ENCODE data around the gene LRRC8C.

Gene LRRC8C

DNA sequence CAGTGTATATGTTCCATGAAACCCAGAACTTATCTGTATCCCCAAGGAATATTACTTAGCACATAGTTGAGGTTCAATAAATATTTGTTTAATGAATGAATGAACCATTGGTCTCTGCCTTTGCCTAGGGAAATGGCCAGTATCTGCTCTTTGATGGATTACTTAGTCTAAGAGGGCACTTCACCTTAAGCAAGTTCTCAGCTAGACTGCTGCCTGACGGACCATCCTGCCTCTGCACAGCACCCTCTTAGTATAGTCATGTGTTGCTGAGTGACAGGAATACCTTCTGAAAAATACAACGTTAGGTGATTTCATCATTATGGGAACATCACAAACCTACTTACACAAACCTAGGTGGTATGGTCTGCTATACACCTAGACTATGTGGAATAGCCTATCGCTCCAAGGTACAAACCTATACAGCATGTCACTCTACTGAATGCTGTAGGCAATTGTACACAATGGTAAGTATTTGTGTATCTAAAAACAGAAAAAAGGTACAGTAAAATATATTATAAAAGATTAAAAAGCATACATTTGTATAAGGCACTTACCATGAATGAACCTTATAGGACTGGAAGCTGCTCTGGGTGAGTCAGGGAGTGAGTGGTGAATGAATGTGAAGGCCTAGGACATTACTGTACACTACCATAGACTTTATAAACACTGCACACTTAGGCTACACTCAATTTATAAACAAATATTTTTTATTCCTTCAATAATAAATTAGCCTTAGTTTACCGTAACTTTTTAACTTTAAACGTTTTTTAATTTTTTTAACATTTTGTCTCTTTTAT, 104.2 kb downstream of the LRRC8C start:
- peak; percentile 25 for DNase-seq

DNA sequence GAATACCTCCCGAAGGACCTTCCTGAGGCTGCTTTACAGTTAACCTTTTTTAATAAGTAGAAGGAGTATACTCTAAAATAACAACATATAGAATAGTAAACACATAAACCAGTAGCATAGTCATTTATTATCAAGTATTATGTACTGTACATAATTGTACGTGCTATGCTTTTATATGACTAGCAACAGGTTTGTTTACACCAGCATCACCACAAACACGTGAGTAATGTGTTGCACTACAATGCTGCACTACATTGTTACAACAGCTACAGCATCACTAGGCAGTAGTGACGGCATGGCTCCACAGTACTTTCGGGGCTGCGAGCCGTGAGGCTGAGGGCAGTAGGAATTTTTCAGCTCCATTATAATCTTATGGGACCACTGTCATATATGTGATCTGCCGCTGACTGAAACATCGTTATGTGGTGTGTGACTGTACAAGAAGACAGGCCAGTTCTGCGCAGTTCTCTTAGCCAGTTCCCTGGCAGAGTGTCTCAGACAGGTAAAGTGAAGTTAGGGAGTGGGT, 105.1 kb downstream of the LRRC8C start:
- no peak for DNase-seq

DNA sequence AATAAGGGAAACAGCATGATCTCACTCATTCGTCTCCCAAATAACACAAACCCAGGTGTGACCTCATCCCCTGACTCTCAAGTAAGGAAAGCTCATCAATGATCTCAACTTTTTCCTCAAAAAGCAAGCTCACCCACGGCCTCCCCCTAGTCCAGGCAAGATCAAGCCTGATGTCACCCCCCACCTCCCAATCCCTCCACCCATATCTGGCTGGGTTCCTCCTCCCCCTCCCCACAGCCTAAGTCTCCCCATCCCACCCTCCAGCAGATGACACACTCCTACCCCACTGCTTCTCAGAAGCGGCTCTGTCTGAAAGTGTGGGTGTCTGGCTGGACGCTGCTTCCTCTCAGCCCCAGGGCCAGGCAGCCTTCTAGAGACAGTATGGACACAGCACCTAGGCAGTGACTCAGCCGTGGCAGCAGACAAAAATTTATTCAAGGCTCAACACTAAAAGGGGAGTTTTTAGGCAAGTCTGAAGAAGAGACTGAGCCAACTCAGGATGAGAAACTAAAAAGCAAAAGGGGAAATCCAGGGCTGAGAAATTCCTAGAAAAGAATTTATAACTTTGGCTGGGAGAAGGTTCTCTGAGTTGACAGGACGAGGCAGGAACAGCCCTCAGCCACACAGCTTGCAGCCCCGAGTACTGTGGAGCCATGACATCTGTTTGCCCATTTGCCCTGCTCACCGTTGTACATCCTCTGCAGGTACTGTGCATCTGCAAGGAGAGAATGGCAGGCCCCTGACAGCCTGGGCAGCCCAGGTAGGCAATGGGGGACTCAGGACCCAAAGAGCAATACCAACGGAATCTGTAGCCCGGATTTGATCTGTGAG, 106.3 kb downstream of the LRRC8C start:
- DNase-seq = no peak

DNA sequence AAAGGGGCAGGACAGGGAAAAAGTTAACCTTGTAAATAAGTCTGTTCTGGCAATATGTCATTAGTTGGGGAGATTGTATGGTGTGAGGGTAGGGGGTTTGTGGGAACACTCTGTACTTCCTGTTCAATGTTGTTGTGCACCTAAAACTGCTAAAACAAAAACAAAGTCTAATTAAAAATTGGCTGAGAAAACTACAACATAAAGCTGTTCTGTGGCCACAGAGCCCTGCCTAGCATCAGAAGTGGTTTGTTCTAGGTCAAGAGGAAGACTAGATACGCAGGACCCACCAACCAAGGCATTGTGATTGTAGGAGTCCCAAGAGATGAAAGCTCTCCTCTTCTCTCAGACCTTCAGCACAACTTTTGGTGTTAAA, 106.9 kb downstream of the LRRC8C start:
- DNase-seq = no peak

DNA sequence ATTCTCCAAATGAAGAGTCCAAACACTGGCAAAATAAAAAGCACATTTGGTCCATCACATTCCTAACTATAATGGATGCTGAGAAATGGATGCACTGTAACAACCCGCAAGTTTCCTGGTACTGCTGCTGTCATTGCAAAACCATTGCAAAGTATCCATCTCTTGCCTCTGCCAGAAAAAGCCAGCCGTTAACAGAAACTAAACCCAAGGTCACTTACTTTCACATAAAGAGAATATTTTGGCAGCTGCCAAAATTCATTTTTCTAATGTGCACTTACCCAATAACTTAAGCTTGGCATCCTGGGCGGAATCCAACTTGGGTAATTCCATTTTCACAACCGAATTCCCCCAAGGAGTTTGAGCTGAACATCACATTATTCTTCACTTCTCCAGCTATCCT, 110.9 kb downstream of the LRRC8C start:
- DNase-seq = no peak

DNA sequence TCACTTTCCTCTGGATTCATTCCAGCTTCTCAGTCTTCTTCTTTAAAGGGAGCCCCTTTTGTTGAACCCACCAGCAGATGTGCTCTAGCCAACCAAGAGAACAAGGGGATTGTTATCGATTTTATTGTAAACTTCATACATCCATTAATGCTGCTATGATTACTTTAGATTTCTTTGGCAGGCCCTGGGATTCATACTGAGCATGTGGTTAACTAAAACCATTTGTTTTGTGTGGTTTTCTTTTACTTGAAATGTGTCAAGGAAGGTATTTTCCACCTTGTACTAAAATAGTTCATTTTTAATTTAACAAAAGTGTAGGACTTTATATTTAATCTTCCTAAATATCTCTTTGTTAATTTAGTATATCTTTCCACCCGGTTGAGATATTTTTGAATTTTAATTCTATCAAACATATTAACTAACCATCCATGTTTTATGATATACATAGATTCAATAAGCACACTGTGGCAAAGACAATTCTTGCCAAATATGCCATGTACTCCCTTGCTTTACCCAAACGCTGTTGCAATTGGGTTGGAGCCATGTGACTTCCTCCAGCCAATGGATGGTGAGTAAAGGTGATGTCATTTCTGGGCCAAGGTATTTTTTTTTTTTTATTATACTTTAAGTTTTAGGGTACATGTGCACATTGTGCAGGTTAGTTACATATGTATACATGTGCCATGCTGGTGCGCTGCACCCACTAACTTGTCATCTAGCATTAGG, 113.7 kb downstream of the LRRC8C start:
- DNase-seq = no peak

DNA sequence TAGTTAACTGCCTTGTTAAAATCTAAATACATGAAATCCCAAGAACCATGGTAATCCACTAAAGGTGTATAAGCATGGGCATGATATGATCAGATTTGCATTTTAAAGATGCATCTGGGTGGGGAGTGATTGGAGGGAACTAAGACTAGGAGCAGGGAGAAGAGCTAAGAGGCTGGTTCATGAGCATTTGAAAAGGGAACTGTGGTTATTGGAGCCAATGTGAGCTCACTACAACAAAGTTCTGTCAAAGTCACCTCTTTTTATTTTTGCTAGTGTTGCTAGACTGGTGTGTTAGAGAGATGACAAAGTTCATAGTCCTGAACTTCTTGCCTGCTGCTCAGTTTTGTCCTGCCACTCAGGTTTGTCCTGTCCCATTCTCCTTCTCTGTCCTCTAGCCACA, 120.8 kb downstream of the LRRC8C start:
- DNase-seq = no peak

DNA sequence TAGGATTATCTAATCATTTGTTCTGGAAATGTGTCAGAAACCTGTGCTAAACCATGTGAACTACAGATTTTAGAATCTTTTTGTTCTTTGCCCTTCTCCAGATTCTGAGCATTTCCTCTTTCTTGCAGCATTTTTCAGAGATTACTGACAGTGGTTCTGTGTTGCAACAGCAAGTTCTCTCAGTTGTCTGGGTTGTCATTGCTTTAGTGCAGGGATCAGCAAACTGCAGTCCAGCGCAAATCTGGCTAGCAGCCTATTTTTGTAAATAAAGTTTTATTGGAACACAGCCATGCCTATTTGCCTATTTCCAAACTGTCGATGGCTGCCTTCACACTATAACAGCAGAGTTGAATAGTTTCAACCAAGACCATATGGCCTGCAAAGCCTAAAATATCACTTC, 121.6 kb downstream of the LRRC8C start:
- peak; percentile 14 for DNase-seq

DNA sequence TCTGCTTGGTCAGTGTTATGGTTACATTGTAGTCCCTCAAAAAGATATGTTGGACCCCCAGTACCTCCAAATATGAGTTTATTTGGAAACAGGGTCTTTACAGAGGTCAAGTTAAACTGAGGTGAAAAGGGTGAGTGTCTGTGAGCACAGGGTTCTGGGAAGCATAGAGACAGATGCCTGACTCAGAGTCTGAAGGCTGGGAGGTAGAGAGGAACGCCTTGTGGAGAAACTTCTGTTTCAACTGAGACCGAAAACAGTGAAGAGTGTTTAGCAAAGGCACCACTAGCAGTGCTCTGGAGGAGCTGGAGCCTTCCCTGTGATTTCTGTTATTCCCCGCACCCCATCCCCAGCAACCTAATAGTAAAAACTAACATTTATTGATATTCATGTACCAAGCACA, 122.7 kb downstream of the LRRC8C start:
- DNase-seq = no peak

DNA sequence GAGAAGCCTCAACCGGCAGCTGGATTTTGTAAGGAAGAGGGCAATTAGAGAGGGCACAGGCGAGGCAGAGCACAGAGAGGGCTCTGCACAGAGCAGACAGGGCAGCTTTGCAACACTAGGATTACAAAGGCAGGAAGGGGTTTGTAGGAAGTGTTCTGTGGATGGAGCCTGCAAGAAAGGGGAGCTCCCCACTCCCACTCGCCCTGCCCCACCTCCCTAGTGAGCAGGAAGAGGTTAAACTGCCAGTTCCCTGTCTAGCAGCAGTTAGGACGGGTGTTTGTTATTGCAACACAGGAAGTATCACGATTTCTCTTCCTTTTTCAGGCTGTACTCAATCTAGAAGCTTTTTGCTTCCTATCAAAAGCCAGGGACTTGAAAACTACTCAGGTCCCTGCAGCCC, 124.6 kb downstream of the LRRC8C start:
- DNase-seq = peak; percentile 11

DNA sequence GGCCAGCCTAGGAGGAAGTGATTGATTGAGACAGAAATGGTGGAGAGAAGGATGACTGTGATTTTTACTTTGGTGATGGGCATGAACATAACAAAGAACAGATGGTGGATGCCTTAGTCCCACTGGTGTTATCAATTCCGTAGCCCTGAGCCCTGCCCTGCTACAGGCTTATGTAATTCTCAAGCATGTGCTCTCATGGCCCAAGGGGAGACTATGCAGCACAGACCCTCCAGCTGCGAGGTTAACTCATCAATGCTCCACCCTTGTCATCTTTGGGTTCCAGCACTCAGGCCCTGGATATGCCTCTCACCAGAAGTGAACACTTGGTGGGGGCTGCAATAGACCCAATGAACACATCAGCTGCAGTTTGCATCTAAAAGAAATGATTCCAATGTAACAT, 125.2 kb downstream of the LRRC8C start:
- no peak for DNase-seq

DNA sequence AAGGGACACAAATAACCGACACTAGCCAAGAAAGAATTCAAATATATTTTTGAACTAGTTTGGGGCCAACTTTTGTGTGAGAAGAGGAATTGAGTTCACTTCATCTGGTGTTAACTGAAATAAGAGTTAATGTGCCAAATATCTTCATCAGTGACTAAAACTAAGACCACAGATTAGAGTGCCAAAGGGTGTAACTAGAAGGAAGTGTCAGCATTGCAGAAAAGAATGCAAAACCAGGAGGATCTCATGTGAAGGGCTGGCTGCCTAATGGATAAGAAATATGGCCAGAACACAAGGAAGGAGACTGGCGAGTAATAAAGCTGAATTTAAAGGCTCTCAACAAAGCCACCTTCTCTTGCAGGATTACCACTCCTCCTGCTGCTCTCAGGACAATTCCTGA, 126.1 kb downstream of the LRRC8C start:
- no peak for DNase-seq

DNA sequence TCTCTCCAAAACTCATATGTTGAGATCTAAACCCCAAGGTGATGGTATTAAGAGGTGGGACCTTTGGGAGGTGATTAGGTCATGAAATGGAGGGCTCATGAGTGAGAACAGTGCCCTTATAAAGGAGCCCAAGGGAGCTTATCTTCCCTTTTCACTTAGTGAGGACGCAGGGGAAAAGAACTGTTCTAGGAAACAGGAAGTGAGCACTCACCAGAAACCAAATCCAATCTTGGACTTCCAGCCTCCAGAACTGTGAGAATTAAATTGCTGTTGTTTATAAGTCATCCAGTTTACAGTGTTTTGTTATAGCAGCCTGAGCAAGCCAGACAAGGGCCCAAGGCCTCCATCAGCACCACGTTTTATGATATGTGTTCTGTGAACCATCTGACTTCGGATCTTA, 127.6 kb downstream of the LRRC8C start:
- no peak for DNase-seq

DNA sequence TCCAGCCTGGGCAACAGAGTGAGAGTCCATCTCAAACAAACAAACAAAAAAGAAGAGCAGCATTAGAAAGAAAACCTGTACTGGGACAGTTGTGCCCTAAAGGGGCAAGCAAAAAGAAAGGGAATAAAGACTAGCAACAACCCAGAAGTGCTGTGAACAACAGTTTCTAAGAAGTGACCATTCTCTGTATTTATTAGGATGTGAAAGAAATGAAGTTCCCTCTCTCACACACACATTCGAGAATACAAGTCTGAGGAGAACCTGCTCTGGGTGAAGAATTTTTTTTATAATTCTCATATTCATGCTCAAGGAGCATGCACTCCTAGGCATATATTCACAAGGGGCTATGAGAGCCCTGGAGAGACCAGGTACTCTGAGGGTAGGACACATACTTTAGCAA, 128.4 kb downstream of the LRRC8C start:
- no peak for DNase-seq

DNA sequence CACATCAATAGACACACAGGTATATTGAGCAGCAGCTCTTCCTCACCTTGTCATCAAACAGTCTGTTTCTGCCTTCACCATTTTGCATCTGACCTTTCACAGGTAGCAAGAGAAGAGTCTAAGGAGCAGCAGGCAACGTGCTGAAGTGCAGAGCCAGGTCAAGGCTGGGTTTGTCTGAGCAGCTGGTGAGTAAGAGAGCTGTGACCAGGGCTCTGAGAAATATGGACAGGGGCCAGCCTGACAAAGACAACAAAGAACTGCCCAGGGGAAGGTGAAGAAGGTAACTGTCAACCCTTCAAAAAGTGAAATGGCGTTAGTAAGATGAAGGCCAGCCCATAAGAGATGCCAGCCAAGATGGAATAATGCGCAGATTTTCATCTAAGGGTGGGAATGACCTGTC, 129.0 kb downstream of the LRRC8C start:
- no peak for DNase-seq

DNA sequence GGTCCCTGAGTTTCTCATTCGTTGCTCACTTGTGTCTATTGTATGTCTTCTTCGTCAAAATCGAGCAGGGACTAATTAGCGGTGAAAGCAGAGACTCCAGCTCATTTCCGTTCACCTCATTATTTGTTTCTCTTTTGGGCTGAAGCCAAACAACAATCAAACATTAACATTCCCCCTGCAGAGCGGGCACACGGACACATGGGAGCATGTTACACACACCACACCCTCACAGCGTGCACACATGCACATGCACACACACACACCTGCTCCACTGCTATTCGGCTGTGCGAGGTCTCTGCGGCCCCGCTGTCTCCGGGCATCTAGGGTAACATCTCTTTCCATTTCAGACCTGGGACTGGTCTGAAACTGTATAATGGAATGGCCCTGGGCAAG, 129.5 kb downstream of the LRRC8C start:
- DNase-seq = no peak

DNA sequence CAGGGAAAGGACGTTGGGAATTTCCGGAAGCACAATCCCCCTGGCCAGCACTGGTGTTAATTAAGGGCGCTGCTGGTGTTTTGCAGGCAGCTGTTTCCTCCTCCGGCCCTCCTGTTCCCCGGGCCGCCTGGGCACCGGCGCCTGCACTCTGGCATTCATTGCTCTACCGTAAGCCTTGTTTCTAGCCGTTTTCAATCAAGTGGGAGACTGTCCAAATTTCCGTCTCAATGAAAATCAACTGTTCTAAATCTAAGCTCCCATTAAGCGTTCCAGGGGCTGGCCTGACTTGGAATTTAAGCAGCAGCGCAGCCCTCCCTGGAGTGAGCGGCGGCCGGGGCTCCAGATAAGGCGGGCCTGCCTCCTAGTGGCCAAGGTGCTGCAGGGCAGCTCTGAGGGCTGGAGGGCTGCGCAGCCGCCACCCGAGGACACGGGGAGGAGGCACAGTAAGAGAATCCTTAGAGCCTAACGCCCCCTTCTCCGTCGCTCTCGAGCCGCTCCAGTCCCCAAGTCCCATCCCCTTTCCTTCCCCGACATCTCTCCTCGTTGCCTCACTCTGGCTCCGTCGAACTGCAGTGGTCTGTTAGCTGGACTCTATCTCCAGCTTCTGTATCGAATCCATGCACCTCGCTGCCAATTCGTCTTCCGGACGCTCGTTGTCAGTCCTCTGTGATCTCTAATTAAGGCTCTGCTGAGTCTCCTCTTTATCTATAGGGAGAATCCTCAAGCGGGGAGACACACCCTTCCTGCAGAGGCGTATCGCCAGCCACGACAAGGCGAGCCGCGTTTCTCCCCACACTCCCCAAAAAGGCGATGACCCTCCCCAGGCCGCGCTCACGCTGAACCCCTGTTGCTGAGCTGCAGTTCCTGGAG, 130.1 kb downstream of the LRRC8C start:
- peak; percentile 71 for DNase-seq

DNA sequence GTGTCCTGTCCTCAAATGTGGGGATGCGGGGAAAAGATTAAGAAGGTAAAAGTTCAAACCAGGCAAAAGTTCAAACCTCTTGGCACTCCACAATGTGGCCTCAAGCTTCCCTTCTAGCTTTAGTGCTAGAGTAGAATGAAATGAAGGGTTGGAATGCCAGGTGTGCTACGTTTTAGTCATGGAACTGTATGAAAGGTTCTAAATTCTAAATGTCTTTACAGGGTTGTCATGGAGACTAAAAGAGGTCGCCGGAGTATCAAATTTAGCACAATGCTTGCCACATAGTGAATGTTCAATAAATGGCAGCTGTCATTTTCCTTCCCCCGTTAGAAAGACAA, 130.7 kb downstream of the LRRC8C start:
- DNase-seq = no peak

DNA sequence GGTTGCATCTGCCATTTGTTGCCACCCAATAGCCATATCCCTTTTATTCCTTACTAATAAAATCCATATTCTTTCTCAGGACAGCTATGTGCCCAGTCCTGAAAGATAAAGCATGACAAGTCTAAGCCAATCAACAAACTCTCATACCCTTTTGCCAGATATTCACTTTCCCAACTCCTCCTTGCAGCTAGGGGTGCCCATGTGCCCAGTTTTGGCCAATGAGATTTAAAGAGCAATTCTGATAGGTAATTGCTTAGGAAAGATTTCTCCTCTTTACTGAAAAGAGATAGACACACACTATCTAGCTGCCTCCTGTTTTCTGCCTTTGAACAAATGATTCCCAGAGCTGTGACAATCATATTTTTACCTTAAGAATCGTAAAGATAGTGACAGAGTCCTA, 132.9 kb downstream of the LRRC8C start:
- no peak for DNase-seq

DNA sequence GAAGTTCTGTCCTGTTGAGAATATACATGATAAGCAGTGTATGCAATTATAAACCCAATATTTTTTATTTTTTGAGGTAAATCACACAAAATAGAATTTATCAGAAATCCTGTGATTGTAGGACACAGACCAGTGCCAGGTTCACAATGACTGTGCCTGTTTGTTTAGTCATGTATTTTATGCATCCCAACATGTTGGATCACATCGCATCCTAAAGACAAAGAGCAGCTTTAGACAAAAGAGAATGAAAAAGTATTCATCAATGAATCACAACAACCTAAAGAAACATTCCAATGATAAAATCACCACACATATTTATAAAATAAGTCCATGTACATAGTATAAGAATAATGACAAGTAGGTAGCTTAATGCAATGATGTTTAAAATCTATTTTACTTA, 134.7 kb downstream of the LRRC8C start:
- no peak for DNase-seq
